Measurements from ENCODE around the gene EZR. TPM values are rescaled to one million over a fixed set of nuclear protein-coding genes. Genes with fewer than 3 reads are reported as not detected.

The EZR gene
- polyA plus RNA-seq, 2 of the 4 experiments (the other 2 are of a cell fraction) = 219 to 254 TPM

- TF ChIP-seq TFCP2L1 (CRISPR knock-in tag; IDR thresholded peaks at IDR 0.05) = peak; percentile 88
- TF ChIP-seq JUN (IDR thresholded peaks at IDR 0.05) = peak in 1 of 2 experiments; percentile 90; a peak in 4 of 5 replicates
- TF ChIP-seq ATOH8 (CRISPR knock-in tag; IDR thresholded peaks at IDR 0.05; ENCODE audit: low read depth) = peak; percentile 98
- TF ChIP-seq SREBF2 (IDR thresholded peaks at IDR 0.05) = no peak
- peak; percentile 88 for TF ChIP-seq FOXS1 (CRISPR knock-in tag; IDR thresholded peaks at IDR 0.05)
- peak; percentile 83; the same call in 1 of the 2 replicates for TF ChIP-seq ZSCAN20 (CRISPR knock-in tag; IDR thresholded peaks at IDR 0.05)
- peak; percentile 99 for TF ChIP-seq MAX (IDR thresholded peaks at IDR 0.05)
- TF ChIP-seq HES2 (IDR thresholded peaks at IDR 0.05) = no peak
- 0 out of 2 replicates have a peak, but pooled peaks have one; percentile 45 for TF ChIP-seq HDAC2 (IDR thresholded peaks at IDR 0.05)
- peak; percentile 80 for TF ChIP-seq POLR2A (IDR thresholded peaks at IDR 0.05; ENCODE audit: low read length)
- TF ChIP-seq REST (IDR thresholded peaks at IDR 0.05) = no peak
- no peak; the same call in 1 of the 2 replicates for TF ChIP-seq RNF2 (IDR thresholded peaks at IDR 0.05; ENCODE audit: borderline replicate concordance, low read depth)
- peak; percentile 81 for TF ChIP-seq HEYL (CRISPR knock-in tag; IDR thresholded peaks at IDR 0.05)
- TF ChIP-seq MAFK (IDR thresholded peaks at IDR 0.05; ENCODE audit: partially characterized antibody) = no peak
- TF ChIP-seq MYC (IDR thresholded peaks at IDR 0.05; ENCODE audit: borderline replicate concordance, low read length) = 0 out of 2 replicates have a peak, but pooled peaks have one; percentile 38
- no peak for TF ChIP-seq RFX5 (IDR thresholded peaks at IDR 0.05)
Observed at GRCh38 chr6:158819213-158819976, at the start of gene EZR (continued).

- DNase-seq (ENCODE audit: low read depth in 1 of 2, low spot score in 1 of 2) (no peak), ATAC-seq (no peak), FAIRE-seq (no peak)
- Histone ChIP-seq H3K4me2 (no peak overlapping the region; the same call in 2 of the 3 replicates), H3K27ac (peak overlapping the region; percentile 94 to 99), H3K4me3 (no peak overlapping the region), H3K9me3 (0 out of 3 replicates have a peak, but pooled peaks cover 5% of the 10 kb centered on the region), H3K4me1 (peaks cover 61% of the 10 kb centered on the region)
- CTCF ChIA-PET = interaction anchor here (1.3 to 2.5 kb wide), 3 partner anchors 10 to 89 kb away, joined by 3 to 8 read pairs (median 3); no protein-coding TSS in a partner anchor
- 91% methylated on average over 6 of the region's 6 CpGs for WGBS (ENCODE audit: missing lambda C conversion rate)
- POLR2A ChIA-PET = interaction anchor here (1.5 to 3.6 kb wide), 2 partner anchors 14 to 56 kb away, joined by 6 to 23 read pairs; no protein-coding TSS in a partner anchor
- TF ChIP-seq RARB (CRISPR knock-in tag; IDR thresholded peaks at IDR 0.05) (no peak), HOXB13 (CRISPR knock-in tag; IDR thresholded peaks at IDR 0.05; ENCODE audit: low read depth) (0 out of 2 replicates have a peak, but pooled peaks have one; percentile 24)
Observed at GRCh38 chr6:158868122-158868480, 48.9 kb upstream of the EZR start.

All from A549 (cell line).